Tibial nerve (tissue), 4 donors: ENCODE results near the gene ASCC2. TPM values are rescaled to one million over a fixed set of nuclear protein-coding genes. Genes with fewer than 3 reads are reported as not detected.
A peak's percentile ranks its signal among the peaks of the same experiment; 100 is the strongest.

ENCODE experiments used
- DNase-seq, 2 donors: peaks; one replicate each; pipeline ENCODE4 v3.0.0-alpha.2; 2019; ENCODE audit warnings: low spot score in 2 of 2
- H3K27ac ChIP-seq, 4 donors: fragments of 200-600 bp; sonication (generic) in 3 of 4; one replicate each; pipeline ENCODE4 v1.5.1; 2017 to 2019; ENCODE audit warnings: mild to moderate bottlenecking in 1 of 4
- H3K27me3 ChIP-seq, 2 donors: fragments of 200-600 bp; sonication (generic) in 1 of 2; one replicate each; pipeline versions ENCODE4 v1.5.1 to v1.6.0; 2017 to 2019
- H3K36me3 ChIP-seq, 3 donors: fragments of 200-600 bp; sonication (generic); one replicate each; pipeline ENCODE4 v1.5.1; 2018 to 2019
- H3K4me1 ChIP-seq, 4 donors: fragments of 200-600 bp; sonication (generic) in 3 of 4; one replicate each; pipeline ENCODE4 v1.5.1; 2017 to 2019
- H3K4me3 ChIP-seq, 4 donors: fragments of 200-600 bp; sonication (generic) in 3 of 4; one replicate each; pipeline ENCODE4 v1.5.1; 2017 to 2019; ENCODE audit warnings: mild to moderate bottlenecking in 1 of 4, moderate library complexity in 1 of 4
- H3K9me3 ChIP-seq, 4 donors: fragments of 200-600 bp; sonication (generic) in 3 of 4; one replicate each; pipeline ENCODE4 v1.5.1; 2017 to 2019
- EP300 ChIP-seq, 2 donors: sonication (generic); formaldehyde crosslinking; IDR thresholded peaks; one replicate each; pipeline ENCODE4 v1.6.1; 2017; ENCODE audit warnings: antibody characterized with exemption in 2 of 2, mild to moderate bottlenecking in 1 of 2
- POLR2A ChIP-seq, 2 donors: fragments of 450-650 bp; IDR thresholded peaks; one replicate each; pipeline ENCODE4 v1.6.1; 2017; ENCODE audit warnings: antibody characterized with exemption in 2 of 2, mild to moderate bottlenecking in 2 of 2, moderate library complexity in 2 of 2
- WGBS, 2 donors: methylation state at CpG; one replicate each; pipeline ENCODE4 v1.1.5; 2018; 5-methylcytosine and 5-hydroxymethylcytosine counted together
- total RNA-seq, 4 donors: library from RNA; depleted of rRNA; stranded (reverse); fragments of >200 nt; gene quantifications; one replicate each; pipeline ENCODE4 v1.1.0, GENCODE V29; 2016
- TF ChIP-seq, protein P1 (sequence below), 5 experiments: fragments of 200-600 bp in 3 of 5; fragments of 450-650 bp in 2 of 5; sonication (generic) in 3 of 5; IDR thresholded peaks; one replicate each; pipeline ENCODE4 v1.5.1; 2016 to 2019; ENCODE audit warnings: antibody characterized with exemption in 5 of 5, mild to moderate bottlenecking in 3 of 5, moderate library complexity in 2 of 5

ASCC2 gene
- total RNA-seq, 4 donors from 2014 or later: 30.4 to 45.3 (median 40.9) TPM

- Histone ChIP-seq H3K9me3 (no peaks in the 10 kb centered on the region), H3K36me3 (no peaks in the 10 kb centered on the region), H3K4me1 (peaks cover 0 to 47% (median 24%) of the 10 kb centered on the region in 4 donors), H3K27me3 (no peaks in the 10 kb centered on the region), H3K4me3 (peak overlapping the region; percentile 84 to 99 (median 90)), H3K27ac (peak overlapping the region; percentile 93 to 99 (median 96))
- no peak for TF ChIP-seq EP300 (IDR thresholded peaks at IDR 0.05)
- TF ChIP-seq, protein P1, sequence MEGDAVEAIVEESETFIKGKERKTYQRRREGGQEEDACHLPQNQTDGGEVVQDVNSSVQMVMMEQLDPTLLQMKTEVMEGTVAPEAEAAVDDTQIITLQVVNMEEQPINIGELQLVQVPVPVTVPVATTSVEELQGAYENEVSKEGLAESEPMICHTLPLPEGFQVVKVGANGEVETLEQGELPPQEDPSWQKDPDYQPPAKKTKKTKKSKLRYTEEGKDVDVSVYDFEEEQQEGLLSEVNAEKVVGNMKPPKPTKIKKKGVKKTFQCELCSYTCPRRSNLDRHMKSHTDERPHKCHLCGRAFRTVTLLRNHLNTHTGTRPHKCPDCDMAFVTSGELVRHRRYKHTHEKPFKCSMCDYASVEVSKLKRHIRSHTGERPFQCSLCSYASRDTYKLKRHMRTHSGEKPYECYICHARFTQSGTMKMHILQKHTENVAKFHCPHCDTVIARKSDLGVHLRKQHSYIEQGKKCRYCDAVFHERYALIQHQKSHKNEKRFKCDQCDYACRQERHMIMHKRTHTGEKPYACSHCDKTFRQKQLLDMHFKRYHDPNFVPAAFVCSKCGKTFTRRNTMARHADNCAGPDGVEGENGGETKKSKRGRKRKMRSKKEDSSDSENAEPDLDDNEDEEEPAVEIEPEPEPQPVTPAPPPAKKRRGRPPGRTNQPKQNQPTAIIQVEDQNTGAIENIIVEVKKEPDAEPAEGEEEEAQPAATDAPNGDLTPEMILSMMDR (IDR thresholded peaks at IDR 0.05): no peak
- no peak for TF ChIP-seq POLR2A (IDR thresholded peaks at IDR 0.05)
- DNase-seq: no peak
- 1% methylated on average over 13 to 14 of the region's 14 CpGs for WGBS, 2 donors
These were observed 45.7 kb upstream of the ASCC2 start for GRCh38 chr22:29883775-29884097.

DNA sequence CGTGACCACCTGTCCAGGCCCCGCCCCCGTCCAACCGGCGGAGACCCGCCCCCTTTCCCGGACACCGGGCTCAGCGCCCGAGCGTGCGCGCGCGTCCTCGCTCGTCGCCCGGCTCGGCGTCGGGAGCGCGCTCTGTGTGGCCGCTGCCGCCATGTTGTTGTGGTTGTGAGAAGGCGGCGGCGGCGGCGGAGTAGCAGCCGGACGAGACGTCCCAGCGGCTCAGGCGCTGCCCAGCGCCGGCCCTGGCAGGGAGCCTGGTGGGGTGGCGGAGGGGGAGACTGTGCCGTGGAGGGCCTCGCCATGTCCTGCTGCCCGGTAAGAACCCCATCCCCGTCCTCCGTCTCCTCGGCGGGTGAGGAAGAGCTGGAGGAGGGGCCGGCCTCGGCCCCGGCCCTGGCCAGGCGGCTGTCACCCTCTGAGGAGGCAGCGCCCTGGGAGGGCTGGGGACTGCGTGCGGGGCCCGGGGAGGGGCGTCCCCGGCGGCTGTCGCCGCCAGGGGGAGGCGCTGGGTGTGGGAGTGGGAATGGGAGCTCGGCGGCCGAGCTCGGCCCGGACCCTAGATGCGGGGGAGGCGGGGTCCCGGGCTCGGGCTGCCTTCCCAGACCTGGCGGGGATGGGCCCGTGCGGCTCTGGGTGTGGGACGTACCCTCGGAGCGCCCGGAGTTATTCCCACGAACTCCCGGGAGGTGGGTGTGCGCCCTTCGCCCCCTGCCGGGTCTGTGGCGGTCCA, 45.1 kb upstream of the ASCC2 start, which contains the start of gene MTMR3:
TSS of gene MTMR3 (plus strand) at position 130 of the 730 bp plus-strand sequence. CDS start 87,886 bp downstream, outside the sequence.
- H3K27me3 ChIP-seq: no peaks in the 10 kb centered on the region
- H3K36me3 ChIP-seq: no peaks in the 10 kb centered on the region
- TF ChIP-seq POLR2A (IDR thresholded peaks at IDR 0.05) (peak; percentile 41 to 76), EP300 (IDR thresholded peaks at IDR 0.05) (peak in 1 of 2 donors; percentile 85)
- TF ChIP-seq, protein P1 (IDR thresholded peaks at IDR 0.05): peak in 4 of 5 experiments; percentile 60 to 84 (median 70)
- H3K4me1 ChIP-seq: peaks cover 0 to 43% (median 24%) of the 10 kb centered on the region in 4 donors
- peak within 1 kb of the TSS; percentile 84 to 99 (median 90) for H3K4me3 ChIP-seq
- 0 to 1% methylated on average over 15 to 69 of the region's 82 CpGs for WGBS, 2 donors
- DNase-seq: peak; percentile 89 to 94
- peak within 1 kb of the TSS; percentile 93 to 99 (median 96) for H3K27ac ChIP-seq
- H3K9me3 ChIP-seq: no peaks in the 10 kb centered on the region

- Histone ChIP-seq H3K36me3 (no peaks in the 10 kb centered on the region), H3K27me3 (no peaks in the 10 kb centered on the region), H3K4me1 (peaks cover 0 to 37% (median 22%) of the 10 kb centered on the region in 4 donors), H3K9me3 (no peaks in the 10 kb centered on the region), H3K27ac (peak overlapping the region in 1 of 4 donors; percentile 96), H3K4me3 (peak overlapping the region; percentile 84 to 99 (median 90))
- WGBS, 2 donors: 0% methylated on average over 5 of the region's 5 CpGs
- DNase-seq: no peak
- TF ChIP-seq POLR2A (IDR thresholded peaks at IDR 0.05) (no peak), EP300 (IDR thresholded peaks at IDR 0.05) (no peak)
- TF ChIP-seq, protein P1 (IDR thresholded peaks at IDR 0.05): no peak
These were observed 44.6 kb upstream of the ASCC2 start for GRCh38 chr22:29882716-29883044.

DNA sequence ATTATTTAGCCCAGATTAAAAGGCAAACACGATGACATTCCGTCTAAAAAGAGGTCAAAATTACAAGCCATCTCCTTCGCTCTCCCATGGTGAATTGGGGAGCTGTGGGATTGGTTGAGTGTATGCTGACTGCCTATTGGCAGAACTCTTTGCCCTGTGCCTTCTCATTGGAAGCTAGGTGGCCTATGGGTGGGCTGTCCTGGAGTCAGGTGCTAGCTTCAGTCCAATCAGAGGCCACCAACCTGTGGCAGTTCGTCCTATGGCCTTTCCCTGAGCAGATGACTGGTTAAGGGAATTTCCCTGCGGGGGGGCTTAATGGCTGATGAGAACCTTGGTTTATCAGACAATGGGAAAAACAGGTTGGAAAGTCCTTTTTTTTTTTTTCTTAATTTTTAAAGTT, 41.7 kb upstream of the ASCC2 start:
- Histone ChIP-seq H3K4me3 (no peak overlapping the region), H3K36me3 (no peaks in the 10 kb centered on the region), H3K9me3 (no peaks in the 10 kb centered on the region), H3K27me3 (no peaks in the 10 kb centered on the region), H3K4me1 (peaks cover 0 to 8% (median 4%) of the 10 kb centered on the region in 4 donors), H3K27ac (no peak overlapping the region)
- no peak for DNase-seq
- TF ChIP-seq EP300 (IDR thresholded peaks at IDR 0.05) (no peak), POLR2A (IDR thresholded peaks at IDR 0.05) (no peak)
- TF ChIP-seq, protein P1 (IDR thresholded peaks at IDR 0.05): no peak
- 90 to 93% methylated on average over 5 of the region's 5 CpGs for WGBS, 2 donors

GRCh38 chr22:29877620-29878019, 39.5 kb upstream of the ASCC2 start:
- no peak for DNase-seq
- TF ChIP-seq EP300 (IDR thresholded peaks at IDR 0.05): no peak
- no peak for TF ChIP-seq POLR2A (IDR thresholded peaks at IDR 0.05)
- TF ChIP-seq, protein P1 (IDR thresholded peaks at IDR 0.05): no peak
- H3K9me3 ChIP-seq: no peaks in the 10 kb centered on the region
- H3K27me3 ChIP-seq: no peaks in the 10 kb centered on the region
- 67 to 76% methylated on average over 2 of the region's 2 CpGs for WGBS, 2 donors
- no peak overlapping the region for H3K27ac ChIP-seq
- H3K4me3 ChIP-seq: no peak overlapping the region
- H3K36me3 ChIP-seq: no peaks in the 10 kb centered on the region
- no peaks in the 10 kb centered on the region for H3K4me1 ChIP-seq
